ACC112 (cell line): ENCODE data around the gene SOX2.

ENCODE experiments used
- H2AFZ ChIP-seq: fragments of 200-600 bp; sonication (generic); one replicate; pipeline ENCODE4 v1.6.0; 2017; ENCODE audit warnings: antibody characterized with exemption, low read length; ENCODE audit not compliant: unreplicated experiment
- H3K27ac ChIP-seq: fragments of 200-600 bp; sonication (generic); 2 replicates; pipeline ENCODE4 v1.5.1; 2014; ENCODE audit warnings: low read depth, mild to moderate bottlenecking, antibody characterized with exemption, low read length, moderate library complexity
- H3K27me3 ChIP-seq: fragments of 200-600 bp; sonication (generic); 2 replicates; pipeline ENCODE4 v1.6.1; 2014; ENCODE audit warnings: mild to moderate bottlenecking, antibody characterized with exemption, low read length, moderate library complexity, mixed read lengths; ENCODE audit not compliant: insufficient read depth
- H3K36me3 ChIP-seq: fragments of 200-600 bp; sonication (generic); 2 replicates; pipeline ENCODE4 v1.6.1; 2016; ENCODE audit warnings: mild to moderate bottlenecking, antibody characterized with exemption, low read length, moderate library complexity, mixed read lengths; ENCODE audit not compliant: insufficient read depth
- H3K4me1 ChIP-seq: fragments of 200-600 bp; sonication (generic); one replicate; pipeline ENCODE4 v1.6.1; 2016; ENCODE audit warnings: low read length, mixed read lengths; ENCODE audit not compliant: insufficient read depth, unreplicated experiment, control insufficient read depth
- H3K4me3 ChIP-seq: fragments of 200-600 bp; sonication (generic); 2 replicates; pipeline ENCODE4 v1.5.1; 2014; ENCODE audit warnings: mild to moderate bottlenecking, low read depth, low read length
- H3K79me2 ChIP-seq: fragments of 200-600 bp; sonication (generic); one replicate; pipeline ENCODE4 v1.6.0; 2016; ENCODE audit warnings: low read length; ENCODE audit not compliant: control insufficient read depth, unreplicated experiment, insufficient read depth

Gene SOX2

DNA sequence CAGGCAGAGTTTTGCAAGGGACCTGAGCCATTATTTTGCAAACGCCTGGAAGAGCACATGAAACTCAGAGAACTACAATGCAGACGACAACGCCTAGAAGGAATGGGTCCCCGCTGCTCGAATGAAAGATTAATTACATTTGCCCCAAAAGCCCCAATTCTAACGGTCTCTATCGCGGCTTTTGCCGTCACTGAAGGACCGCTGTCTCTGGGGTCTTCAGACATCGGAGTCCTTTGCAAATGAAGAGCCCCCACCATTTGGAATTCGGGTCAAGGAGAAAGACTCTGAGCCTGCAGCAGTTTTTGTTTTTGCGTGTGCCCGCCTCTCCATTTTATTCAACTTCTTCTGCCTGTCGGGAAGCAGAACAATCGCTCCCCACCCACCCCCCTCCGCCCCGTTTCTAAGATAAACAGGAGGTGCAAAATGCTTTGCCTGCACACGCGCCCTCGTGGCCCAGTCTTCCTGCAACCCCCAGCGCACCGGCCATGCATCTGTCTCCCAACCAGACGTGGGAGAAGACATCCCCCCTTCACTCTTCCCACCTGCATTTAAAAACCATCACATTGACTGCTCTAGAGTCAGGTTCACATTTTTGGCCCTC, 13.5 kb downstream of the SOX2 start:
- peaks cover 97% of the 10 kb centered on the region for H3K27me3 ChIP-seq
- H3K79me2 ChIP-seq: no peaks in the 10 kb centered on the region
- H3K4me1 ChIP-seq: no peaks in the 10 kb centered on the region
- H3K36me3 ChIP-seq: no peaks in the 10 kb centered on the region
- no peak overlapping the region for H3K4me3 ChIP-seq
- no peak overlapping the region for H2AFZ ChIP-seq
- H3K27ac ChIP-seq: no peak overlapping the region

DNA sequence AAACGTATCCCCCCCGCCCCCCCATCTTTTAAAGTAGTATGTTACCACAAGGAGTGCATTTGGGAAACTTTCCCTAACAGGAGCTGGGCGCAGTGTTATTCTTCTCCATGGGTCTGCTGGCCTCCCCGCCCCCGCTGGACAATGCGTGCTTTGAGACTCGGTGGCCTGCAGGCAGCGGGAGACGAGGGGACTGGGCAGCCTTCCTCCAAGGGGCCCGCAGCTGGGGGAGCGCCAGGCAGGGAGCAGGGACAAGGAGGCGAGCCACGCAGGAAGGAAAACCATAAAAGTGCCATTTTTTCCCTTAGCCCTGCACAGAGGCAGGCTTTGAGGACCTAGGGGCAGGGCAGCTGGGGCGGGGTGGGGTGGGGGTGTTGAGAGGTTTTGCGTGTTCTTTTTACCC, 14.1 kb downstream of the SOX2 start:
- Histone ChIP-seq H3K27ac (no peak overlapping the region), H3K79me2 (no peaks in the 10 kb centered on the region), H3K36me3 (no peaks in the 10 kb centered on the region), H2AFZ (no peak overlapping the region), H3K27me3 (peaks cover 96% of the 10 kb centered on the region), H3K4me3 (no peak overlapping the region), H3K4me1 (no peaks in the 10 kb centered on the region)

DNA sequence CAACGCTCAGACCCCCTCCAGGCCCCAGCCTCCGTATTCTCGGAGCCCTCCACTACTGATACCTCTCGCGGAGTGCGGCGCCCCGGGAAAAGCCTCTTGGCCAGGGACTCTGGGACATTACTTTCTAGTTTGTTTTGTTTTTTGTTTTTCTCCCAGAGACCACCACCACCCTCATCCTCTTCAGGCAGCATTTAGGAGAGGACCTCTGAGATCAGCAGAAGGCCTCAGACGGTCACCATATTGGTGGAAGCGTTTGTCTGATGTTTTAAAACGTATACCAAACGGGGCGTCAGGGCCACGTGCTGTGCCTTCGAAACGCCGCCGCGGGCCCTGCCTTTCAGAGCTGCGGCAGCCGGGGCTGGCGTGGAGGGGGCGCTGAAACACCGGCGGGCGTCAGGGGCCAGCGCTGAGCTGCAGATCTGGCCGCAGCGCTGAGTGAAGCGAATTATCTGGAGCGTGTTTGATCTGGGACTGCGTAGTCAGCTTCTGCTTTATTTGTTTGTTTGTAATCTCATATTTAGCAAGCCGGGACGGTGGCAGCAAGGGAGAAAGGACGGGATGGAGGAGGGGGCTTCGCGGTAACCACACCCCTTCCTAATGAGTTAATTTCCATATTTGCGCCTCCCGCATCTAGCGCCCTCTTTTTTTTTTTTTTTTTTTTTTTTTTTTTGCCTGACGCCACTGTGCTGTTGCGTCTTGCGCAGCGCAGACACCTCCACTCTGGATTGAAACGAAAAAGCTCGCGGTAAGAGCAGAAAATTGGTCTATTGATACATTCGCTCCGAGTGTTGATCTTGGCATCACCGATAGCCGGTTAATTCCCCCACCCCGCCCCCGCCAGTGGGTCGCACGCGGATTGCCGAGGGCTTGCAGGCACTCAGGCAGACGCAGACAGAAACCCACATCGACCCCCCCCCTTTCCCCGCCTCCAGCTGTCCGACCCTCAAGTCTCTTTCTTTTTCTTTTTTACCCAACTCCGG, 14.9 kb downstream of the SOX2 start:
- Histone ChIP-seq H2AFZ (peak overlapping the region; percentile 7), H3K27me3 (peaks cover 88% of the 10 kb centered on the region), H3K4me1 (no peaks in the 10 kb centered on the region), H3K36me3 (no peaks in the 10 kb centered on the region), H3K27ac (no peak overlapping the region), H3K79me2 (no peaks in the 10 kb centered on the region), H3K4me3 (peak overlapping the region; percentile 60)

DNA sequence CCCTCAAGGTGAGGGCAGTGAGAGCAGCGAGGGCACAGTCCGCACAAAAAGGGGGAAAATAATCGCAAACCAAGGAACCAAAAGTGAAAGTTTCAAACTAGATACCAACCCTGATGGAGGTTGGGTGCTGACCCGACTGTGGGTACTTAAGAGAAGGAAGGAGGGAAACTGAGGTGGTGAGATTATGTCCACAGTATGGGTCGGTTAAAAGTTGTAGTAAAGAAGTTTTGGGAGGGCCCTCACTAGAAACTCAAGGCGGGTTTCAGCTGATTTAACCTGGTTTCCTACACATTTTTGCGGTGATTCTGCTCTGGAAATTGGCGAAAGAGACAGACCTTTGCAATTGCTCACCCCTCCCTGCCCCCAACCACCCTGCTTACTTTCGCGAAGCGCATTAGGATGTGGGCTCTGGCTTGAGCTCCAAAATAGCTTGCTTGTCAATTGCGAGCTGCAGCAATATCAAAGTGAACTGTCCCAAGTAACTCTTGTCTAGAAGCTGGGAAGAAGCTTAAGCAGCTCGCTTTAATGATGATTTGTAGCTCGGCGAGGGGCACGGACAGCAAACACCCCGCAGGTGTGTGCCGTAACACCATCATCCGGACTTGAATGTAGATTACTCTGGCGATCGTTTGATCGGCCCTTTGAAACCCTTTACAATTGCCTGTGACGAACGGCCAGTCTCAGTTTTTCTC, 15.8 kb downstream of the SOX2 start:
- no peaks in the 10 kb centered on the region for H3K79me2 ChIP-seq
- H3K27me3 ChIP-seq: peaks cover 80% of the 10 kb centered on the region
- H3K36me3 ChIP-seq: no peaks in the 10 kb centered on the region
- no peak overlapping the region for H2AFZ ChIP-seq
- no peaks in the 10 kb centered on the region for H3K4me1 ChIP-seq
- no peak overlapping the region for H3K27ac ChIP-seq
- peak overlapping the region; percentile 60 for H3K4me3 ChIP-seq

DNA sequence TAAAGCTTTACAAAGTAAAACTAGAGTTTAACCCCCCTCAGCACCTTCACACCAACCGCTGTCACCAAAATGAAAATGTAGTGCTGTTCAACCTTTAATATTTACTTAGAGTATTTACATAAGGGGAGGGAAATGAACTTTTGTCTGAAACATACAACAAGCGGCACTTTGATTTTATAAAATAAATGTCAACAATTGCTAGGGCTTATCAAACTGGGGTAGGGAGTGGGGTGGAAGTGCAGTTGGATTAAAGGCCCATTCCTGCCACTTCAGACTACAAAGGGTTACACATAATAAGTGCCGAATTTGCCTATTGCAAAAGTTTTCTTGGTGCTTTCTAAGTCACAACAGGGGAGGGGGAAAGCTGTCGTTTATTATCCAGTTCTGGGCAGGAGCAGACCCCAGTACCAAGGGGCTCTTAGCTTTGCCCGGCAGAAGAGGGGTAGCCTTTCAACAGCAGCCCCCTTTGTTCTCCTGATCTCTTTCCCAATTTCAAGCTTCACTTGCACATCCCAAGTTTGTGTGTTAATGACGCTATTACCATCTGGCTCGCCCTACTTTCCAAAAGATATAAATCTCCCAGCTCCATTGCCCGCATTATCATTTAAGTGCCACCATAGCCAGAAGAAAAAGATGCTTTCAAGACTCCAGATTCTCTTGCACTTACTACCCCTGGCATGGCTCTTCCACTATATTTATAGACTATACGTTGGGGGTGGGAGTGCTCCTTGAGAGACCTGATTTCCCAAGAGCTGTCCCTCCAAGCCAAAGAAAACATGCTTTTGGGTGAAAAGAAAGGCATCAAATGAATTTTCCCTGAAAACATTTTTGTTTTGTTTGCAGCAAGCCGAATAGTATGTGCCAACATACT, 17.0 kb downstream of the SOX2 start:
- H3K4me1 ChIP-seq: no peaks in the 10 kb centered on the region
- H3K79me2 ChIP-seq: no peaks in the 10 kb centered on the region
- no peak overlapping the region for H3K27ac ChIP-seq
- H3K4me3 ChIP-seq: no peak overlapping the region
- H2AFZ ChIP-seq: no peak overlapping the region
- no peaks in the 10 kb centered on the region for H3K36me3 ChIP-seq
- H3K27me3 ChIP-seq: peaks cover 68% of the 10 kb centered on the region

DNA sequence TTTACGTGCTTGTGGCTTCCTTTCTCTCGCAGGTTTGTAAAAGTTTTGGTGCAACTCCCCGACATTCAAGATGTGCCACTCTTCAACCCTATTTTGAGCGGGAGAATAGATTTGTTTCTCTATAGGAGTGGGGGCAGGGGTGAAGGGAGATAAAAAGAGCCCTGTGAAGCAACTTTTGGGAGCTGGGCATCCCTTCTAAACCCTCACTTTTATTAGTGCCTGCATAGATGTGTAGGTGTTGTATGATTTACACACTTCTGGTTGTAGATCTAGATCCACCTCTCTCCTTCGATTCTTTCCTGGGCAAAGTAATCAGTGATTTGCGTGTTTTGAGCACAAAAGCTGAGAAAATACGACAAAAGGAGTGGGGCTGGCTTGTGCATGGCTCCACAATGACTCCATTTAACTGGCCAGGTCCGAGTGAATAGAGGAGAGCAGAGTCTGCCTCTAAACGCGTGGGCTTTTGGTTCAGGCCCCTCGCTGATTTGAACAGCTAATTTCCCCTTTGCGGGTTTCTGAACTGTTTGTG, 17.7 kb downstream of the SOX2 start:
- Histone ChIP-seq H3K36me3 (no peaks in the 10 kb centered on the region), H3K79me2 (no peaks in the 10 kb centered on the region), H3K4me1 (no peaks in the 10 kb centered on the region), H3K27me3 (peaks cover 61% of the 10 kb centered on the region), H3K4me3 (no peak overlapping the region), H2AFZ (no peak overlapping the region), H3K27ac (no peak overlapping the region)

DNA sequence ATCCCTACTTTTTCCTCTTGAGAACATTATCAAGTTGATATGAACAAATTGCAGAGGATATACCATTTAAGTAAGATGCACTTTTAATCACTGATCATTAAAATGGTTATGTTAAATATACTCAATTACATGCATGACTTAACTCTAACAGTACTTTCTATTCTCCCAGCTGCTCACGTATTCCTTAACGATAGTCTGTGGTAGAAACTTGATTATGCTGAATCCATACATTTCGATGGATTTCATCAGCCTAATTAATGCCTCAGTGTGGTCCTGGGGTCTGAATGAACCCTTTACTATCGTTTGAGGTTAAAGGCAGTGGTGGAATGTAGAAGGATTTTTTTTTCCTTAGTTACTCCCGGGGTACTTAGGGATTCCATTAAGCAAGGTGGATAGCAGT, 18.6 kb downstream of the SOX2 start:
- Histone ChIP-seq H2AFZ (no peak overlapping the region), H3K27ac (no peak overlapping the region), H3K4me3 (no peak overlapping the region), H3K79me2 (no peaks in the 10 kb centered on the region), H3K4me1 (no peaks in the 10 kb centered on the region), H3K36me3 (no peaks in the 10 kb centered on the region), H3K27me3 (peaks cover 52% of the 10 kb centered on the region)

DNA sequence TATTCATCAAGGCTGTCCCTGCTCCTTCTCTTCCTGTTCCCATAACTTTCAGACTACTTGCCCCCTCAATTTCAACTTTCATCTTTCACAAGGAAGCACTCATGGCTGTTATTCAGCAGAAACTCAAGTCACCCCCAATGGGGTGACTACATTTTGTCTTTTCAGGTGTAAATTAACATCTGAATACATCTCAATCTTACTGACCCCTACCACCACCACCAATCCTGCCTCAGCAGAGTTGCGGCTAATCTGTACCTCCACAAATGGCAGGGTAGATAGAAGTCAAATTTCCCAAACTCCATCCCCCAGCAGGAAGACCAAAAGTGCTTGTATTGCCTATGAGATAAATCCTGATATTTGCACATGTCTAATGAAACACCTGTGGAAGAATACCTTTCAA, 19.2 kb downstream of the SOX2 start:
- Histone ChIP-seq H3K36me3 (no peaks in the 10 kb centered on the region), H3K27me3 (peaks cover 46% of the 10 kb centered on the region), H3K79me2 (no peaks in the 10 kb centered on the region), H3K27ac (no peak overlapping the region), H3K4me3 (no peak overlapping the region), H3K4me1 (no peaks in the 10 kb centered on the region), H2AFZ (no peak overlapping the region)

DNA sequence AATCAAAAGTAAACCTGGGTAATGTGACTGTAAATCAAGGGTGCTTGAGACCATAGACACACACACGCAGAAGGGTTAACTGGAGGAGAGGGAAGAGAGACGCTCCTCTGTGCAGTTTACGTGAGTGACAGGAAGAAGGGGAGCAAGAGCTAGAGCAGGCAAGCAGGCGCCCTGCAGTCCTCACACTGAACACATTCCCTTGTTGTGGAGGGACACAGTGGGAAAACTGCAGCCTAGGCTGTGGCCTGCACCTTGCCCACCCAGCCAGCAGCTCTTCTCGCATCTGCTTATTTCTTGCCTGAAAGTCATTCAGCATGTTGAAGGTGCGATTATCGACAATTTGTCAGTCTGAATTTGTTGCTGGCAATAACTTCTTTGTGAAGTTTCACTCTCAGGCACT, 24.2 kb downstream of the SOX2 start:
- H3K79me2 ChIP-seq: no peaks in the 10 kb centered on the region
- no peaks in the 10 kb centered on the region for H3K36me3 ChIP-seq
- H3K27ac ChIP-seq: no peak overlapping the region
- no peak overlapping the region for H2AFZ ChIP-seq
- H3K27me3 ChIP-seq: no peaks in the 10 kb centered on the region; the same call in 1 of the 2 replicates
- H3K4me1 ChIP-seq: no peaks in the 10 kb centered on the region
- H3K4me3 ChIP-seq: no peak overlapping the region

DNA sequence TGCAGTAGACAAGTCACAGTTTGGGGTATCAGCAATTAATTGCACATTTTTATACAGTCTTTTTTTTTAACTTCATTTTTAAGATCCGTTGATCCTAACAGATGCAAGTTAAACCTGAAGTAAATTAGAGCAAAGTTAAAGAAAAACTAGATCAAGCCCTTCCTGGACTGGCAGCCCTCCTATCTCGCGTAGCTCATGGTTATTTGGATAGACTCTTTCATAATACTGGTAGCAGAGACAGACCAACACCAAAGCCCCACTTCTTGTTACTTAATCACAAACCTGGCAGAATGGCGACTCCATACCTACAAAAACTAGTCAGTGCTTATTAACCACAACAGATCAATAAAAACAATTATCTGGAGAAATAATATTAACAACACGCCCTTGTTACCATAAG, 26.8 kb downstream of the SOX2 start:
- Histone ChIP-seq H3K4me3 (no peak overlapping the region), H3K4me1 (no peaks in the 10 kb centered on the region), H3K27ac (no peak overlapping the region), H3K79me2 (no peaks in the 10 kb centered on the region), H3K36me3 (no peaks in the 10 kb centered on the region), H3K27me3 (no peaks in the 10 kb centered on the region), H2AFZ (no peak overlapping the region)
